ENCODE results near the gene PLA2G3.

The PLA2G3 gene, protein sequence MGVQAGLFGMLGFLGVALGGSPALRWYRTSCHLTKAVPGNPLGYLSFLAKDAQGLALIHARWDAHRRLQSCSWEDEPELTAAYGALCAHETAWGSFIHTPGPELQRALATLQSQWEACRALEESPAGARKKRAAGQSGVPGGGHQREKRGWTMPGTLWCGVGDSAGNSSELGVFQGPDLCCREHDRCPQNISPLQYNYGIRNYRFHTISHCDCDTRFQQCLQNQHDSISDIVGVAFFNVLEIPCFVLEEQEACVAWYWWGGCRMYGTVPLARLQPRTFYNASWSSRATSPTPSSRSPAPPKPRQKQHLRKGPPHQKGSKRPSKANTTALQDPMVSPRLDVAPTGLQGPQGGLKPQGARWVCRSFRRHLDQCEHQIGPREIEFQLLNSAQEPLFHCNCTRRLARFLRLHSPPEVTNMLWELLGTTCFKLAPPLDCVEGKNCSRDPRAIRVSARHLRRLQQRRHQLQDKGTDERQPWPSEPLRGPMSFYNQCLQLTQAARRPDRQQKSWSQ

DNA sequence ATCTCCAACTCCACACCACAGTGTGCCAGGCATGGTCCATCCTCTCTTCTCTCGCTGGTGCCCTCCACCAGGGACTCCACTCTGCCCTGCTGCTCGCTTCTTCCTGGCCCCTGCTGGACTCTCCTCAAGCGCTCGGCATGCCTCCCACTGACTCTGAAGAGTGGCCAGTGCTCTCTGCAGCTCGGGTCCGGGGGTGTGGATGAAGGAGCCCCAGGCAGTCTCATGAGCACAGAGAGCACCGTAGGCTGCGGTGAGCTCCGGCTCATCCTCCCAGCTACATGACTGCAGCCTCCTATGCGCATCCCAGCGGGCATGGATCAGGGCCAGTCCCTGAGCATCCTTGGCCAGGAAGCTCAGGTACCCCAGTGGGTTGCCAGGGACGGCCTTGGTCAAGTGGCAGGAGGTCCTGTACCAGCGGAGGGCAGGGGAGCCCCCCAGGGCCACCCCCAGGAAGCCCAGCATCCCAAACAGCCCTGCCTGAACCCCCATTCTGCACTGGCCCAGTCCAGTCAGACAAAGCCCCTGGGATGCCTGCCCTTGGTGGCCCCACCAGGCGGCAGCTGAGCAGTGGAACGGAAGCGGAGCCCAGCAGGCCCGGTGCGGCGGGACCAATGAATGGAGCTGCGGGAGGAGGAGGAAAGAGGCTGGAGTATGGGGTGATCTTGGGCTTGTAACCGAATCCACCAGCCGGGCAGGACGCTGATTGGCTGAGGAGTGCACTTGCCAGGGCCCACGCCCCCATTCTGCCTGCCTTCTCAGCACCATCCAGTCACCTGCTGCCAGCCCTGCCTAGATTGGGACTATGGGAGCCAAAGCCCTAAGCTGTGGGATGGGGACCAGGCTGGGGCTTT, at the start of gene PLA2G3:
Gene PLA2G3, minus strand, starts transcription at position 643 of the 851 bp plus-strand sequence. Its CDS starts 154 bp downstream, at position 489.
- peak within 1 kb of the TSS; percentile 88 for H3K4me3 Mint-ChIP-seq
- DNase-seq, result peak; percentile 86
- TF ChIP-seq, protein P1, sequence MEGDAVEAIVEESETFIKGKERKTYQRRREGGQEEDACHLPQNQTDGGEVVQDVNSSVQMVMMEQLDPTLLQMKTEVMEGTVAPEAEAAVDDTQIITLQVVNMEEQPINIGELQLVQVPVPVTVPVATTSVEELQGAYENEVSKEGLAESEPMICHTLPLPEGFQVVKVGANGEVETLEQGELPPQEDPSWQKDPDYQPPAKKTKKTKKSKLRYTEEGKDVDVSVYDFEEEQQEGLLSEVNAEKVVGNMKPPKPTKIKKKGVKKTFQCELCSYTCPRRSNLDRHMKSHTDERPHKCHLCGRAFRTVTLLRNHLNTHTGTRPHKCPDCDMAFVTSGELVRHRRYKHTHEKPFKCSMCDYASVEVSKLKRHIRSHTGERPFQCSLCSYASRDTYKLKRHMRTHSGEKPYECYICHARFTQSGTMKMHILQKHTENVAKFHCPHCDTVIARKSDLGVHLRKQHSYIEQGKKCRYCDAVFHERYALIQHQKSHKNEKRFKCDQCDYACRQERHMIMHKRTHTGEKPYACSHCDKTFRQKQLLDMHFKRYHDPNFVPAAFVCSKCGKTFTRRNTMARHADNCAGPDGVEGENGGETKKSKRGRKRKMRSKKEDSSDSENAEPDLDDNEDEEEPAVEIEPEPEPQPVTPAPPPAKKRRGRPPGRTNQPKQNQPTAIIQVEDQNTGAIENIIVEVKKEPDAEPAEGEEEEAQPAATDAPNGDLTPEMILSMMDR (IDR thresholded peaks at IDR 0.05), result peak; percentile 42
- peaks cover 12% of the 10 kb centered on the region for H3K9me3 Mint-ChIP-seq
- peaks cover 19% of the 10 kb centered on the region for H3K27me3 Mint-ChIP-seq (ENCODE audit: low read depth, poor library complexity)
- no peak within 1 kb of the TSS for H3K27ac Mint-ChIP-seq
- peaks cover 4% of the 10 kb centered on the region for H3K36me3 Mint-ChIP-seq (ENCODE audit: low read depth)
- H3K4me1 Mint-ChIP-seq, result peaks cover 22% of the 10 kb centered on the region

DNA sequence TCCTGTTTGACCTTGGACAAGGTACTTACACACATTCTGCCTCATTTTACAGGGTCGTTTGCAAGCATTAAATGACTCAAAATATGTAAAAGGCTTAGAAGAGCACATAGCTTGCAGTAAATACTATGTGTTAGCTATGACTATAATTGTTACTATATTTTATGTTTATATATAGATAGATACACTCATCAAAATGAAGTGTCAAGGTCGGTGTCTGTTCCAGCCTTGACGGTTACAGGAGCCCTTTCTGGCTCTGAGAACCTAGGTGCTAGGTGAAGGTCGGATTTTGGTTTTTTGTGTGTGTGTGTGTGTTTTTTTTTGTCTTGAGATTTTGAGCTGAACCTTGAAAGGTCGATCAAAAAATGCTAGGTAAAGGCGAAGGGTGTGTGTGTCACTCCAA, 47.3 kb upstream of the PLA2G3 start:
- no peaks in the 10 kb centered on the region for H3K27me3 Mint-ChIP-seq (ENCODE audit: low read depth, poor library complexity)
- DNase-seq, result no peak
- H3K4me1 Mint-ChIP-seq, result peaks cover 9% of the 10 kb centered on the region
- H3K9me3 Mint-ChIP-seq, result peaks cover 14% of the 10 kb centered on the region
- no peak overlapping the region for H3K4me3 Mint-ChIP-seq
- H3K27ac Mint-ChIP-seq, result peak overlapping the region; percentile 31
- TF ChIP-seq, protein P1 (IDR thresholded peaks at IDR 0.05), result no peak
- H3K36me3 Mint-ChIP-seq (ENCODE audit: low read depth), result peaks cover 61% of the 10 kb centered on the region

DNA sequence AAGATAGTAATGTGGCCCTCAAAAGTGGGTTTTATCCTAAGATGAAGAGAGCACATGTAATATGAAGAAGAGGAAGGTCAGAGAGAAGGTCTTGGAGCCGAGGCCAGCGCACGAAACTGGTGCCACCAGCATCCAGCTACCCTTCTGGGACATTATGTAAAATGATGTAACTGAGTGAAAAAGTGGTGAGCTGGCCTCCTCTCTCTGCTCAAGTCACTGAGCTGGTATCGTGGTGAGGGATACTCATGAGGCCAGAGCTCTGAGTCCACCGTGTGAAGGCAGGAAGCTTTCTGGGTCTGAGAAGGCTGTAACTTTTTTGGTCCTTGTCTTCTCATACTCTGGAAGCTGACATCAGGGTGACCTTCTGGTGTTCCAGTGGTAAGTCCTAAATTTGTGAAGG, 44.7 kb upstream of the PLA2G3 start:
- H3K4me1 Mint-ChIP-seq, result no peaks in the 10 kb centered on the region
- H3K36me3 Mint-ChIP-seq (ENCODE audit: low read depth), result peaks cover 82% of the 10 kb centered on the region
- no peaks in the 10 kb centered on the region for H3K27me3 Mint-ChIP-seq (ENCODE audit: low read depth, poor library complexity)
- peaks cover 26% of the 10 kb centered on the region for H3K9me3 Mint-ChIP-seq
- no peak overlapping the region for H3K4me3 Mint-ChIP-seq
- DNase-seq, result no peak
- TF ChIP-seq, protein P1 (IDR thresholded peaks at IDR 0.05), result no peak
- no peak overlapping the region for H3K27ac Mint-ChIP-seq

DNA sequence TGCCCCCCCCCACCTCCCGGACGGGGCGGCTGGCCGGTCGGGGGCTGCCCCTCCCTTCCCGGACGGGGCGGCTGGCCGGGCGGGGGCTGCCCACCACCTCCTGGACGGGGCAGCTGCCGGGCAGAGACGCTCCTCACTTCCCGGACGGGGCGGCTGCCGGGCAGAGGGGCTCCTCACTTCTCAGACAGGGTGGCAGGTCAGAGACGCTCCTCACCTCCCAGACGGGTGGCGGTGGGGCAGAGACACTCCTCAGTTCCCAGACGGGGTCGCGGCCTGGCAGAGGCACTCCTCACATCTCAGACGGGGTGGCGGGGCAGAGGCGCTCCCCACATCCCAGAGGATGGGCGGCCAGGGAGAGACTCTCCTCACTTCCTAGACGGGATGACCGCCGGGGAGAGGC, 43.7 kb upstream of the PLA2G3 start:
- no peak overlapping the region for H3K27ac Mint-ChIP-seq
- H3K4me3 Mint-ChIP-seq, result no peak overlapping the region
- H3K27me3 Mint-ChIP-seq (ENCODE audit: low read depth, poor library complexity), result no peaks in the 10 kb centered on the region
- TF ChIP-seq, protein P1 (IDR thresholded peaks at IDR 0.05), result no peak
- peaks cover 5% of the 10 kb centered on the region for H3K4me1 Mint-ChIP-seq
- H3K36me3 Mint-ChIP-seq (ENCODE audit: low read depth), result peaks cover 77% of the 10 kb centered on the region
- H3K9me3 Mint-ChIP-seq, result peaks cover 26% of the 10 kb centered on the region
- DNase-seq, result no peak

DNA sequence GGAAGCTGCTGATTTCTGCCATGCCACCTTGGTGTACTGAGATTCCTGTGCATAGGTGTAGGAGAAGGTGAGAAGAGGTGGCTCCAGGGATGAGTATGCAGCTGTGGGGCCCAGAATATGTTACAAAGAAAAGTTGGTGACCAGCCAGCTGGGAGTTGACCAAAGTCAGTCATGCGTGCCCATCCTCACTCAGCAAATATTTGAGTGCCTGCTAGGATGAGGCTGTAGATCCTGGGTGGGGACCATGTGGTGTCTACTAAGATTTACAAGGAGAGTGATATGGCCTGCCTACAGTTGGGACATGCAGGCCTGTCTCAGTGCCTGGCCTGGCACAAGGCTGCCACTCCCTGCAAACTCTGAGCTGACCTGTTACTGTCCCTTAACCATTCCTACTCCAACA, 39.0 kb upstream of the PLA2G3 start:
- peak; percentile 4 for DNase-seq
- H3K27me3 Mint-ChIP-seq (ENCODE audit: low read depth, poor library complexity), result no peaks in the 10 kb centered on the region
- no peak overlapping the region for H3K4me3 Mint-ChIP-seq
- H3K27ac Mint-ChIP-seq, result no peak overlapping the region
- peaks cover 65% of the 10 kb centered on the region for H3K36me3 Mint-ChIP-seq (ENCODE audit: low read depth)
- H3K9me3 Mint-ChIP-seq, result peaks cover 19% of the 10 kb centered on the region
- peaks cover 9% of the 10 kb centered on the region for H3K4me1 Mint-ChIP-seq
- TF ChIP-seq, protein P1 (IDR thresholded peaks at IDR 0.05), result no peak

All from nephron progenitor cell (in vitro differentiated cells).